ENCODE measurements around the gene ACSF3.

Gene ACSF3

DNA sequence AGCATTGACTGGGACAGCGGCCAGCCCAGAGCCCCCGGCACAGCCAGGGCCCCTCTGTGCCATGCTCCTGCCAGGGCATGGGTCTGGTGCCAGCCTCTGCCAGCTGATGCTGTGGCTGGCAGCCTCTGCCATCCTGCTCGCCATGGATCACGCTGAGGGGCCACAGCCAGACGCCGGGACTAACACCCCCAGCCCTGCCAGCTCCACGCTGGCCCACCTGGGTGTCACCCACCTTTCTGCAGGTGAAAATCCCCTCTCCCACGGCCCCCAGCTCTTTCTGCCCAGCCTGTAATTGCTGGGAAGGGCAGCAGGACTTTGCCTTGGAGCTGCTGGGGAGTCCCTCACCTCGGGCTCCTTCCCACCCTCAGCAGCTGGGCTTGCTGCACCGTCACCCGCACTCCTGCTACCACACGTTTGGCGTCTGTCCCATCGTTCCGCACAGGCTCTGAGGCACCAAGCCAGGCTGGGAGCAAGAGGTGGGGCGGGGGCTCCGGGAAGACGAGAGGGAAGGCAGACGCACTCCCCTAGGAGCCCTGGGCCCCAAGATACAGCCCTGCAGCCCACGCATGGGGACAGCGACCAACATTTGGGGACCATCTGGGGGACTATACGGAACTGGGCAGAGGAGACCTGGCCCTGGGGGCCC is 42.0 kb upstream of the ACSF3 start:
- no peak overlapping the region for H3K27ac ChIP-seq (ENCODE audit: extremely low read depth, low read depth, low read length)
- no peaks in the 10 kb centered on the region for H3K9me3 ChIP-seq (ENCODE audit: control insufficient read depth, insufficient read depth, low read depth, low read length)
- ChIA-PET CTCF (no interaction called here), POLR2A (no interaction called here)
- H3K36me3 ChIP-seq (ENCODE audit: control insufficient read depth in 2 of 2, insufficient read depth in 1 of 2, low read length in 2 of 2) = no peaks in the 10 kb centered on the region
- H3K4me3 ChIP-seq (ENCODE audit: low read depth, low read length) = no peak overlapping the region
- TF ChIP-seq ZNF133 (tag by site-specific recombination; IDR thresholded peaks at IDR 0.05) = no peak
- no peaks in the 10 kb centered on the region; the same call in 1 of the 2 replicates for H3K4me1 ChIP-seq (ENCODE audit: control insufficient read depth, insufficient read depth, low read length)

DNA sequence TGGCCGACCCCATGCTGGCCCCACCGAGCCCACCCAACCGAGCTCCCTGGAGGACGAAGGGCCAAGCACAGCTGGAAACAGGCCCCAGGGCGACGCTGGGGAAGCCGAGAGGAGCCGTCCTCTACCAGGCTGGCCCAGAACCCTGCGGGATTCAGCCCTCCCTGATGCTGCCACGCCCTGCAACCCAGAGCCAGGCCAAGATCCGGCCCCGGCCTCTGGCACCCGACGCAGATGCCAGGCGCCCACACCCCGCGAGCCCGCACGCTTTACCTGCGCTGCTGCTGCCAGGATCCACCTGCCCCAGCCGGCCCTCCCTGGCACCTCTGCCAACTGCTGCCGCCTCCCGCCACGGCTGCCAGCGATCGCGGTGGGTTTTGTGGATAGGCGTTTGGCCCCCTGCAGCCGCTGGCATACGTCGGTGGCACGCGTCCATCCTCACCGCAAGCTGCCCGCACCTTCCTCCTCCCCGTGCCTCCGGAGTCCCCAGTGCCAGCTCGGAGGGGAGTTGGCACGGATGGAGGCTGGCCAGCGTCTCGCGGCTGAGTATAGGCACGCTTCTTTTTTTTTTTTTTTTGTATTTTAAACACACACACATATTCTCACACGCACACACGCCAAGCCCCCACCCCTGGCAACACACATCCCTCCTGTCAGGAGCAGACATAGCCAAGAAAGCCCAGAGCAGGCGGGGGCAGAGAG is 41.3 kb upstream of the ACSF3 start:
- Histone ChIP-seq H3K9me3 (ENCODE audit: control insufficient read depth, insufficient read depth, low read depth, low read length) (no peaks in the 10 kb centered on the region), H3K36me3 (ENCODE audit: control insufficient read depth in 2 of 2, insufficient read depth in 1 of 2, low read length in 2 of 2) (no peaks in the 10 kb centered on the region), H3K4me3 (ENCODE audit: low read depth, low read length) (no peak overlapping the region), H3K4me1 (ENCODE audit: control insufficient read depth, insufficient read depth, low read length) (no peaks in the 10 kb centered on the region; the same call in 1 of the 2 replicates), H3K27ac (ENCODE audit: extremely low read depth, low read depth, low read length) (no peak overlapping the region)
- no peak for TF ChIP-seq ZNF785 (tag by site-specific recombination; IDR thresholded peaks at IDR 0.05)
- TF ChIP-seq, protein P1, sequence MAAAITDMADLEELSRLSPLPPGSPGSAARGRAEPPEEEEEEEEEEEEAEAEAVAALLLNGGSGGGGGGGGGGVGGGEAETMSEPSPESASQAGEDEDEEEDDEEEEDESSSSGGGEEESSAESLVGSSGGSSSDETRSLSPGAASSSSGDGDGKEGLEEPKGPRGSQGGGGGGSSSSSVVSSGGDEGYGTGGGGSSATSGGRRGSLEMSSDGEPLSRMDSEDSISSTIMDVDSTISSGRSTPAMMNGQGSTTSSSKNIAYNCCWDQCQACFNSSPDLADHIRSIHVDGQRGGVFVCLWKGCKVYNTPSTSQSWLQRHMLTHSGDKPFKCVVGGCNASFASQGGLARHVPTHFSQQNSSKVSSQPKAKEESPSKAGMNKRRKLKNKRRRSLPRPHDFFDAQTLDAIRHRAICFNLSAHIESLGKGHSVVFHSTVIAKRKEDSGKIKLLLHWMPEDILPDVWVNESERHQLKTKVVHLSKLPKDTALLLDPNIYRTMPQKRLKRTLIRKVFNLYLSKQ (tag by site-specific recombination; IDR thresholded peaks at IDR 0.05; ENCODE audit: borderline replicate concordance) = no peak
- no peak for TF ChIP-seq ZNF510 (tag by site-specific recombination; IDR thresholded peaks at IDR 0.05; ENCODE audit: insufficient replicate concordance)
- TF ChIP-seq ZNF549 (tag by site-specific recombination; IDR thresholded peaks at IDR 0.05) = no peak
- no peak for TF ChIP-seq ZNF777 (tag by site-specific recombination; IDR thresholded peaks at IDR 0.05; ENCODE audit: borderline replicate concordance)
- TF ChIP-seq, protein P2, sequence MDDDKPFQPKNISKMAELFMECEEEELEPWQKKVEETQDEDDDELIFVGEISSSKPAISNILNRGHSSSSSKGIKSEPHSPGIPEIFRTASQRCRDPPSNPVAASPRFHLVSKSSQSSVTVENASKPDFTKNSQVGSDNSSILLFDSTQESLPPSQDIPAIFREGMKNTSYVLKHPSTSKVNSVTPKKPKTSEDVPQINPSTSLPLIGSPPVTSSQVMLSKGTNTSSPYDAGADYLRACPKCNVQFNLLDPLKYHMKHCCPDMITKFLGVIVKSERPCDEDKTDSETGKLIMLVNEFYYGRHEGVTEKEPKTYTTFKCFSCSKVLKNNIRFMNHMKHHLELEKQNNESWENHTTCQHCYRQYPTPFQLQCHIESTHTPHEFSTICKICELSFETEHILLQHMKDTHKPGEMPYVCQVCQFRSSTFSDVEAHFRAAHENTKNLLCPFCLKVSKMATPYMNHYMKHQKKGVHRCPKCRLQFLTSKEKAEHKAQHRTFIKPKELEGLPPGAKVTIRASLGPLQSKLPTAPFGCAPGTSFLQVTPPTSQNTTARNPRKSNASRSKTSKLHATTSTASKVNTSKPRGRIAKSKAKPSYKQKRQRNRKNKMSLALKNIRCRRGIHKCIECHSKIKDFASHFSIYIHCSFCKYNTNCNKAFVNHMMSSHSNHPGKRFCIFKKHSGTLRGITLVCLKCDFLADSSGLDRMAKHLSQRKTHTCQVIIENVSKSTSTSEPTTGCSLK (tag by site-specific recombination; IDR thresholded peaks at IDR 0.05) = no peak
- no peak for TF ChIP-seq ZNF121 (tag by site-specific recombination; IDR thresholded peaks at IDR 0.05)
- no peak for TF ChIP-seq ZBTB8A (tag by site-specific recombination; IDR thresholded peaks at IDR 0.05)
- TF ChIP-seq ZNF155 (tag by site-specific recombination; IDR thresholded peaks at IDR 0.05) = no peak
- TF ChIP-seq ZNF169 (tag by site-specific recombination; IDR thresholded peaks at IDR 0.05) = no peak
- TF ChIP-seq ZNF2 (tag by site-specific recombination; IDR thresholded peaks at IDR 0.05) = no peak
- no peak for TF ChIP-seq ZNF391 (tag by site-specific recombination; IDR thresholded peaks at IDR 0.05; ENCODE audit: borderline replicate concordance, low read depth)
- no peak for TF ChIP-seq ZNF423 (tag by site-specific recombination; IDR thresholded peaks at IDR 0.05)
- no peak for TF ChIP-seq ZNF202 (tag by site-specific recombination; IDR thresholded peaks at IDR 0.05; ENCODE audit: borderline replicate concordance)
- no peak for TF ChIP-seq ZNF621 (tag by site-specific recombination; IDR thresholded peaks at IDR 0.05)
- no peak for TF ChIP-seq ZNF585B (tag by site-specific recombination; IDR thresholded peaks at IDR 0.05)
- TF ChIP-seq ZNF670 (tag by site-specific recombination; IDR thresholded peaks at IDR 0.05; ENCODE audit: low read depth) = no peak
- TF ChIP-seq, protein P3, sequence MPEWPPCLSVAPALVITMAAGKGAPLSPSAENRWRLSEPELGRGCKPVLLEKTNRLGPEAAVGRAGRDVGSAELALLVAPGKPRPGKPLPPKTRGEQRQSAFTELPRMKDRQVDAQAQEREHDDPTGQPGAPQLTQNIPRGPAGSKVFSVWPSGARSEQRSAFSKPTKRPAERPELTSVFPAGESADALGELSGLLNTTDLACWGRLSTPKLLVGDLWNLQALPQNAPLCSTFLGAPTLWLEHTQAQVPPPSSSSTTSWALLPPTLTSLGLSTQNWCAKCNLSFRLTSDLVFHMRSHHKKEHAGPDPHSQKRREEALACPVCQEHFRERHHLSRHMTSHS (tag by site-specific recombination; IDR thresholded peaks at IDR 0.05) = no peak
- ChIA-PET CTCF (interaction anchor here (0.6 kb wide), 1 partner anchor 119 kb away, joined by 3 read pairs; no protein-coding TSS in a partner anchor), POLR2A (no interaction called here)
